Astrocyte (in vitro differentiated cells and primary cell): ENCODE results near the gene KCNJ5. TPM values are rescaled to one million over a fixed set of nuclear protein-coding genes. Genes with fewer than 3 reads are reported as not detected.

Source experiments
- DNase-seq: peaks from one replicate; pipeline ENCODE4 v3.0.0-alpha.2; 2010; ENCODE audit warnings: low read depth
- FAIRE-seq: peaks from 2 replicates; lab custom pipeline; 2011; peaks lifted over from hg19 to GRCh38; lab: Jason Lieb, UNC
- H2AFZ ChIP-seq: 2 replicates; pipeline ENCODE4 v1.6.0; 2012; ENCODE audit warnings: low read depth, low read length, inconsistent platforms
- H3K27ac ChIP-seq: 2 replicates; pipeline ENCODE4 v1.5.1; 2011; ENCODE audit warnings: low read depth, low read length, inconsistent platforms
- H3K27me3 ChIP-seq: 2 replicates; pipeline ENCODE4 v1.6.0; 2011; ENCODE audit warnings: low read length, inconsistent platforms; ENCODE audit not compliant: insufficient read depth
- H3K36me3 ChIP-seq: 2 replicates; pipeline ENCODE4 v1.5.1; 2011; ENCODE audit warnings: low read length, inconsistent platforms; ENCODE audit not compliant: insufficient read depth
- H3K4me1 ChIP-seq: 2 replicates; pipeline ENCODE4 v1.5.1; 2011; ENCODE audit warnings: low read length, inconsistent platforms; ENCODE audit not compliant: insufficient read depth
- H3K4me2 ChIP-seq: 2 replicates; pipeline ENCODE4 v1.6.0; 2012; ENCODE audit warnings: low read length, inconsistent platforms
- H3K4me3 ChIP-seq: 2 replicates; pipeline ENCODE4 v1.5.1; 2011; ENCODE audit warnings: low read depth, mild to moderate bottlenecking, low read length, inconsistent platforms; ENCODE audit not compliant: insufficient read depth
- H3K79me2 ChIP-seq: 2 replicates; pipeline ENCODE4 v1.6.0; 2012; ENCODE audit warnings: mild to moderate bottlenecking, low read length, inconsistent platforms; ENCODE audit not compliant: insufficient read depth
- H3K9ac ChIP-seq: 2 replicates; pipeline ENCODE4 v1.6.0; 2012; ENCODE audit warnings: mild to moderate bottlenecking, low read length, inconsistent platforms
- H3K9me3 ChIP-seq: 2 replicates; pipeline ENCODE4 v1.5.1; 2012; ENCODE audit warnings: low read depth, mild to moderate bottlenecking, low read length, inconsistent platforms; ENCODE audit not compliant: insufficient read depth
- H4K20me1 ChIP-seq: 2 replicates; pipeline ENCODE4 v1.6.0; 2012; ENCODE audit warnings: low read length, inconsistent platforms; ENCODE audit not compliant: insufficient read depth
- H3K27ac Mint-ChIP-seq: one replicate; pipeline ENCODE4 v1.8.0; 2021; ENCODE audit warnings: mild to moderate bottlenecking, mixed read lengths; ENCODE audit not compliant: unreplicated experiment
- H3K27me3 Mint-ChIP-seq: one replicate; pipeline ENCODE4 v1.8.0; 2021; ENCODE audit warnings: low read depth, mixed read lengths; ENCODE audit not compliant: unreplicated experiment
- H3K36me3 Mint-ChIP-seq: one replicate; pipeline ENCODE4 v1.8.0; 2021; ENCODE audit warnings: low read depth, mixed read lengths; ENCODE audit not compliant: unreplicated experiment
- H3K4me1 Mint-ChIP-seq: one replicate; pipeline ENCODE4 v1.8.0; 2021; ENCODE audit warnings: low read depth, mixed read lengths; ENCODE audit not compliant: unreplicated experiment
- H3K4me3 Mint-ChIP-seq: one replicate; pipeline ENCODE4 v1.8.0; 2021; ENCODE audit warnings: mild to moderate bottlenecking, moderate library complexity, mixed read lengths; ENCODE audit not compliant: unreplicated experiment
- H3K9me3 Mint-ChIP-seq: one replicate; pipeline ENCODE4 v1.8.0; 2021; ENCODE audit warnings: mild to moderate bottlenecking, mixed read lengths; ENCODE audit not compliant: unreplicated experiment
- EZH2 ChIP-seq: IDR thresholded peaks from 2 replicates; pipeline ENCODE4 v1.6.1; 2012; ENCODE audit warnings: mild to moderate bottlenecking, low read length, inconsistent platforms; ENCODE audit not compliant: insufficient read depth
- total RNA-seq: library from RNA; stranded (reverse); gene quantifications from 2 replicates; pipeline ENCODE4 v1.2.1, GENCODE V29; 2021
- TF ChIP-seq, protein P1 (sequence below): IDR thresholded peaks from 2 replicates; pipeline ENCODE4 v1.5.1; 2011; ENCODE audit warnings: low read depth, mild to moderate bottlenecking, inconsistent platforms, low read length, moderate library complexity; ENCODE audit not compliant: insufficient read depth

Gene KCNJ5
- total RNA-seq, 1 donor from 2014 or later, result 1.4 TPM

DNA sequence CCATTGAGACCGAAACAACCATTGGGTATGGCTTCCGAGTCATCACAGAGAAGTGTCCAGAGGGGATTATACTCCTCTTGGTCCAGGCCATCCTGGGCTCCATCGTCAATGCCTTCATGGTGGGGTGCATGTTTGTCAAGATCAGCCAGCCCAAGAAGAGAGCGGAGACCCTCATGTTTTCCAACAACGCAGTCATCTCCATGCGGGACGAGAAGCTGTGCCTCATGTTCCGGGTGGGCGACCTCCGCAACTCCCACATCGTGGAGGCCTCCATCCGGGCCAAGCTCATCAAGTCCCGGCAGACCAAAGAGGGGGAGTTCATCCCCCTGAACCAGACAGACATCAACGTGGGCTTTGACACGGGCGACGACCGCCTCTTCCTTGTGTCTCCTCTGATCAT, 20.5 kb downstream of the KCNJ5 start:
- H3K9me3 ChIP-seq, result no peaks in the 10 kb centered on the region
- FAIRE-seq (no peak), DNase-seq (no peak)
- H3K4me1 Mint-ChIP-seq, result peaks cover 28% of the 10 kb centered on the region
- H2AFZ ChIP-seq, result no peak overlapping the region
- H3K9me3 Mint-ChIP-seq, result peaks cover 3% of the 10 kb centered on the region
- H3K27ac ChIP-seq, result no peak overlapping the region
- peaks cover 12% of the 10 kb centered on the region for H3K4me1 ChIP-seq
- H3K4me3 Mint-ChIP-seq, result no peak overlapping the region
- H3K36me3 ChIP-seq, result no peaks in the 10 kb centered on the region
- H3K79me2 ChIP-seq, result no peaks in the 10 kb centered on the region
- peaks cover 15% of the 10 kb centered on the region for H3K27me3 Mint-ChIP-seq
- H3K4me3 ChIP-seq, result no peak overlapping the region
- H3K27ac Mint-ChIP-seq, result no peak overlapping the region
- H3K36me3 Mint-ChIP-seq, result peaks cover 4% of the 10 kb centered on the region
- H3K9ac ChIP-seq, result no peak overlapping the region
- TF ChIP-seq EZH2, result no peak
- TF ChIP-seq, protein P1, sequence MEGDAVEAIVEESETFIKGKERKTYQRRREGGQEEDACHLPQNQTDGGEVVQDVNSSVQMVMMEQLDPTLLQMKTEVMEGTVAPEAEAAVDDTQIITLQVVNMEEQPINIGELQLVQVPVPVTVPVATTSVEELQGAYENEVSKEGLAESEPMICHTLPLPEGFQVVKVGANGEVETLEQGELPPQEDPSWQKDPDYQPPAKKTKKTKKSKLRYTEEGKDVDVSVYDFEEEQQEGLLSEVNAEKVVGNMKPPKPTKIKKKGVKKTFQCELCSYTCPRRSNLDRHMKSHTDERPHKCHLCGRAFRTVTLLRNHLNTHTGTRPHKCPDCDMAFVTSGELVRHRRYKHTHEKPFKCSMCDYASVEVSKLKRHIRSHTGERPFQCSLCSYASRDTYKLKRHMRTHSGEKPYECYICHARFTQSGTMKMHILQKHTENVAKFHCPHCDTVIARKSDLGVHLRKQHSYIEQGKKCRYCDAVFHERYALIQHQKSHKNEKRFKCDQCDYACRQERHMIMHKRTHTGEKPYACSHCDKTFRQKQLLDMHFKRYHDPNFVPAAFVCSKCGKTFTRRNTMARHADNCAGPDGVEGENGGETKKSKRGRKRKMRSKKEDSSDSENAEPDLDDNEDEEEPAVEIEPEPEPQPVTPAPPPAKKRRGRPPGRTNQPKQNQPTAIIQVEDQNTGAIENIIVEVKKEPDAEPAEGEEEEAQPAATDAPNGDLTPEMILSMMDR, result no peak
- H3K27me3 ChIP-seq, result peaks cover 4% of the 10 kb centered on the region
- H3K4me2 ChIP-seq, result no peak overlapping the region
- no peaks in the 10 kb centered on the region for H4K20me1 ChIP-seq

- peaks cover 4% of the 10 kb centered on the region for H3K27me3 ChIP-seq
- H3K27ac Mint-ChIP-seq, result no peak overlapping the region
- peaks cover 17% of the 10 kb centered on the region for H3K4me1 Mint-ChIP-seq
- no peaks in the 10 kb centered on the region for H3K79me2 ChIP-seq
- peaks cover 4% of the 10 kb centered on the region for H3K4me1 ChIP-seq
- DNase-seq, result no peak
- no peak overlapping the region for H3K4me2 ChIP-seq
- peaks cover 4% of the 10 kb centered on the region for H3K36me3 Mint-ChIP-seq
- peaks cover 3% of the 10 kb centered on the region for H3K9me3 Mint-ChIP-seq
- no peak for FAIRE-seq
- no peaks in the 10 kb centered on the region for H4K20me1 ChIP-seq
- no peaks in the 10 kb centered on the region for H3K9me3 ChIP-seq
- peaks cover 15% of the 10 kb centered on the region for H3K27me3 Mint-ChIP-seq
- H2AFZ ChIP-seq, result no peak overlapping the region
- H3K9ac ChIP-seq, result no peak overlapping the region
- H3K27ac ChIP-seq, result no peak overlapping the region
- TF ChIP-seq EZH2, result no peak
- TF ChIP-seq, protein P1, result no peak
- H3K36me3 ChIP-seq, result no peaks in the 10 kb centered on the region
- no peak overlapping the region for H3K4me3 ChIP-seq
- no peak overlapping the region for H3K4me3 Mint-ChIP-seq
Observed at GRCh38 chr11:128913806-128914205, 22.6 kb downstream of the KCNJ5 start.

DNA sequence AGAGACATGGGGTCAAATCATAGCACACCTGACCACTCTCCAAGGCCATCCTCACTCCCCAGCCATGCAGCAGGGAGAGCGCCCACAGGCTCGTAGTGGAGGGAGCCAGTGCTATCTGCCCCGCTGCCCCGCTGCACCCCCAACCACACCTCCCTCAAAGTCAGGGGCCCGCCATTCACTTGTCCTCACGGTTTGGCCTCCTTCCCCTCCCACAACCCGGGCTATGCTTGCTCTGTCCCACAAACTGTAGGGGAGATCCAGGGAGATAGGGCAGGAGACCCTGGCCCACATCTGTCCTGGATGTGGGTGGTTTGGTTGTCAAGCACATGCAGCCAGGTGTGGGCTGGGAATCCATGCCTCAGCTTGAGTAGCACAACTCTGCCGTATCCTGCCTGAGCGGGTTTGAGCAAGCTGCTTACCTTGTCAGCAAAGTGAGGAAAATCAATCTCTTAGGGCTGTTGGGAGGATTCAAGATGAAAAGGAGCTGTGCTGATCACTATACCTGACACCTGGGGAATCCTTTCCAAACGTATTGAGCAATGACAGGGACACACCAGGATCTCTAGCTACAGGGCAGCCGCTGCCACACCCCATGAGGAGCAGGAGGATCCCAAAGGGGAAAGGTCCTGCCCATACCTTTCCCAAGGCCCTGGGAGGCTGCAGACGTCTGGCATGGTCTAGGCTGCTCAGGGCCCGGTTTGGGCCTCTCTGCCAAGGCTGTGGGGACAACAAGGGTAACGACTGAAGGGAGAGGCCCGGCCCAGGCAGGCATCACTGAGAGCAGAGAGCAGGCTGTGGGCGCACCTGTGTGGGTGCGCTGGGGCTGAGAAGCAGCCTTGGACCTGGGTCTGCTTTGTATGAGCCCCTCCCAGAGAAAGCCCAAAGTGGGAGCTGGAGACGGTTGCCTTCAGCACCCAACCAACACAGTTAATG, 23.3 kb downstream of the KCNJ5 start:
- FAIRE-seq, result no peak

More for the DNA sequence above, 23.3 kb downstream of the KCNJ5 start:
- no peak overlapping the region for H3K4me2 ChIP-seq
- H3K9me3 Mint-ChIP-seq, result peaks cover 3% of the 10 kb centered on the region
- H3K4me3 ChIP-seq, result no peak overlapping the region
- H3K79me2 ChIP-seq, result no peaks in the 10 kb centered on the region
- no peaks in the 10 kb centered on the region for H3K36me3 ChIP-seq
- H3K4me1 ChIP-seq, result no peaks in the 10 kb centered on the region
- H3K27me3 Mint-ChIP-seq, result peaks cover 18% of the 10 kb centered on the region
- DNase-seq, result no peak
- no peak overlapping the region for H3K9ac ChIP-seq
- H3K27ac Mint-ChIP-seq, result no peak overlapping the region
- peaks cover 4% of the 10 kb centered on the region for H3K27me3 ChIP-seq
- no peak overlapping the region for H2AFZ ChIP-seq
- no peaks in the 10 kb centered on the region for H3K9me3 ChIP-seq
- H3K4me1 Mint-ChIP-seq, result peaks cover 11% of the 10 kb centered on the region
- H3K27ac ChIP-seq, result no peak overlapping the region
- no peaks in the 10 kb centered on the region for H4K20me1 ChIP-seq
- TF ChIP-seq, protein P1, result no peak
- no peak for TF ChIP-seq EZH2
- peaks cover 4% of the 10 kb centered on the region for H3K36me3 Mint-ChIP-seq
- no peak overlapping the region for H3K4me3 Mint-ChIP-seq
